ENCODE results near the gene HOXB3.

GRCh38 chr17:48597778-48598631 lies 8.0 kb upstream of the HOXB3 start:
- TF ChIP-seq, protein P1, sequence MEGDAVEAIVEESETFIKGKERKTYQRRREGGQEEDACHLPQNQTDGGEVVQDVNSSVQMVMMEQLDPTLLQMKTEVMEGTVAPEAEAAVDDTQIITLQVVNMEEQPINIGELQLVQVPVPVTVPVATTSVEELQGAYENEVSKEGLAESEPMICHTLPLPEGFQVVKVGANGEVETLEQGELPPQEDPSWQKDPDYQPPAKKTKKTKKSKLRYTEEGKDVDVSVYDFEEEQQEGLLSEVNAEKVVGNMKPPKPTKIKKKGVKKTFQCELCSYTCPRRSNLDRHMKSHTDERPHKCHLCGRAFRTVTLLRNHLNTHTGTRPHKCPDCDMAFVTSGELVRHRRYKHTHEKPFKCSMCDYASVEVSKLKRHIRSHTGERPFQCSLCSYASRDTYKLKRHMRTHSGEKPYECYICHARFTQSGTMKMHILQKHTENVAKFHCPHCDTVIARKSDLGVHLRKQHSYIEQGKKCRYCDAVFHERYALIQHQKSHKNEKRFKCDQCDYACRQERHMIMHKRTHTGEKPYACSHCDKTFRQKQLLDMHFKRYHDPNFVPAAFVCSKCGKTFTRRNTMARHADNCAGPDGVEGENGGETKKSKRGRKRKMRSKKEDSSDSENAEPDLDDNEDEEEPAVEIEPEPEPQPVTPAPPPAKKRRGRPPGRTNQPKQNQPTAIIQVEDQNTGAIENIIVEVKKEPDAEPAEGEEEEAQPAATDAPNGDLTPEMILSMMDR (IDR thresholded peaks at IDR 0.05) = no peak
- TF ChIP-seq POLR2A (IDR thresholded peaks at IDR 0.05) (peak in 2 of 4 donors; percentile 21 to 42), POLR2AphosphoS5 (IDR thresholded peaks at IDR 0.05) (peak; percentile 23 to 57), EP300 (IDR thresholded peaks at IDR 0.05) (no peak)

All from upper lobe of left lung (tissue), 4 donors.